PC-3 (cell line): ENCODE data around the gene NEDD4L.

Experiments
- CTCF ChIP-seq: fragments of 300-600 bp; sonication (generic); conservative IDR thresholded peaks from 2 replicates; pipeline ENCODE4 v1.5.1; 2017; ENCODE audit warnings: antibody characterized with exemption, low read depth, mild to moderate bottlenecking, low read length
- EZH2phosphoT487 ChIP-seq: fragments of 300-600 bp; sonication (generic); IDR thresholded peaks from 2 replicates; pipeline ENCODE4 v1.6.1; 2018; ENCODE audit warnings: mild to moderate bottlenecking, antibody characterized with exemption, low read length, borderline replicate concordance

DNA sequence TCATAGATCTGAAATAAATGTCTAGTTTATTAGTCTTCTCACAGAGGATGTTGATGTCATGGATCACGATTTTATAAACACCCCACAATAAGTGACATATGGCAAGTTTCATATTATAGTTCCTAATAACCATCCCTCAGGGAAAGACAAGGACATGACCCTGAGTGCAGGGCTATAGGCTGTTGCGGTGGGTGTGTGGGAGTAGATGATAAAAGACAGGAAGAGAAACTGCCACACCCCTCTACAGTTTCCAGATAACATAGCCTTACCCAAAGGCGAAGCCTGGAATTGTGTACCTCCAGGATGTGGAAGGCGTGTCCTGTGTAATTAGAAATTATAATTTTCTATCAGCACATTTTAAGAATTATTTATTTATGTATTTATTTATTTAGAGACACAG lies 2.4 kb upstream of the NEDD4L start:
- TF ChIP-seq EZH2phosphoT487, result no peak
- no peak for TF ChIP-seq CTCF
